Trophoblast cell (in vitro differentiated cells and primary cell): ENCODE results near the gene CEMIP.

ENCODE experiments used
- DNase-seq, 2 donors: peaks; one replicate each; pipeline ENCODE4 v3.0.0-alpha.2; 2016
- H2AFZ ChIP-seq: 2 replicates; pipeline ENCODE4 v1.6.1; 2013; ENCODE audit warnings: low read length, moderate library complexity, mild to moderate bottlenecking; ENCODE audit not compliant: insufficient read depth, poor library complexity
- H2AK5ac ChIP-seq: 2 replicates; pipeline ENCODE4 v1.6.1; 2013; ENCODE audit warnings: mild to moderate bottlenecking, low read length
- H2BK120ac ChIP-seq: 2 replicates; pipeline ENCODE4 v1.6.1; 2013; ENCODE audit warnings: low read length, mild to moderate bottlenecking, moderate library complexity; ENCODE audit not compliant: insufficient read depth, poor library complexity
- H2BK12ac ChIP-seq: 2 replicates; pipeline ENCODE4 v1.6.1; 2013; ENCODE audit warnings: mild to moderate bottlenecking, low read length, moderate library complexity
- H2BK5ac ChIP-seq: 2 replicates; pipeline ENCODE4 v1.6.1; 2013; ENCODE audit warnings: low read length, low read depth, moderate library complexity, mild to moderate bottlenecking; ENCODE audit not compliant: poor library complexity
- H3K14ac ChIP-seq: 2 replicates; pipeline ENCODE4 v1.6.1; 2013; ENCODE audit warnings: mild to moderate bottlenecking, low read length
- H3K18ac ChIP-seq: 2 replicates; pipeline ENCODE4 v1.6.1; 2013; ENCODE audit warnings: mild to moderate bottlenecking, low read length
- H3K23ac ChIP-seq: 2 replicates; pipeline ENCODE4 v1.6.1; 2013; ENCODE audit warnings: low read length
- H3K27ac ChIP-seq: 2 replicates; pipeline ENCODE4 v1.5.1; 2013; ENCODE audit warnings: low read depth, mild to moderate bottlenecking, inconsistent platforms, low read length, moderate library complexity
- H3K27me3 ChIP-seq: 2 replicates; pipeline ENCODE4 v1.6.1; 2013; ENCODE audit warnings: inconsistent platforms, mild to moderate bottlenecking, low read length, moderate library complexity; ENCODE audit not compliant: insufficient read depth
- H3K36me3 ChIP-seq, 2 experiments: 1 replicate in 1 of 2; 2 replicates in 1 of 2; pipeline ENCODE4 v1.6.1; 2013; ENCODE audit warnings: low read length in 2 of 2, mild to moderate bottlenecking in 2 of 2, moderate library complexity in 1 of 2; ENCODE audit not compliant: insufficient read depth in 2 of 2, control insufficient read depth in 1 of 2
- H3K4ac ChIP-seq: 2 replicates; pipeline ENCODE4 v1.6.1; 2013; ENCODE audit warnings: low read depth, mild to moderate bottlenecking, low read length, moderate library complexity
- H3K4me1 ChIP-seq, 2 experiments: 1 replicate in 1 of 2; 2 replicates in 1 of 2; pipeline ENCODE4 v1.6.1; 2013; ENCODE audit warnings: low read length in 2 of 2, mild to moderate bottlenecking in 2 of 2, moderate library complexity in 1 of 2; ENCODE audit not compliant: insufficient read depth in 2 of 2, control insufficient read depth in 1 of 2
- H3K4me2 ChIP-seq: 2 replicates; pipeline ENCODE4 v1.6.1; 2013; ENCODE audit warnings: inconsistent platforms, mild to moderate bottlenecking, low read length, moderate library complexity
- H3K4me3 ChIP-seq: 2 replicates; pipeline ENCODE4 v1.5.1; 2013; ENCODE audit warnings: mild to moderate bottlenecking, low read depth, low read length, inconsistent platforms
- H3K79me1 ChIP-seq: one replicate; pipeline ENCODE4 v1.6.1; 2013; ENCODE audit warnings: low read length
- H3K79me2 ChIP-seq: 2 replicates; pipeline ENCODE4 v1.6.1; 2013; ENCODE audit warnings: low read length, mild to moderate bottlenecking; ENCODE audit not compliant: control insufficient read depth, insufficient read depth, poor library complexity
- H3K9ac ChIP-seq: 2 replicates; pipeline ENCODE4 v1.6.1; 2013; ENCODE audit warnings: mild to moderate bottlenecking, low read length
- H3K9me3 ChIP-seq: 2 replicates; pipeline ENCODE4 v1.6.1; 2013; ENCODE audit warnings: low read depth, mild to moderate bottlenecking, control low read depth, inconsistent platforms, low read length; ENCODE audit not compliant: insufficient read depth
- H4K12ac ChIP-seq: 2 replicates; pipeline ENCODE4 v1.6.1; 2013; ENCODE audit warnings: low read depth, mild to moderate bottlenecking, low read length, moderate library complexity
- H4K8ac ChIP-seq: 2 replicates; pipeline ENCODE4 v1.6.1; 2013; ENCODE audit warnings: low read depth, mild to moderate bottlenecking, low read length, moderate library complexity
- H4K91ac ChIP-seq: one replicate; pipeline ENCODE4 v1.6.1; 2013; ENCODE audit warnings: low read depth, mild to moderate bottlenecking, low read length, moderate library complexity
- WGBS: extraction: QIAGEN DNeasy Blood & Tissue Kit; methylation state at CpG from one replicate; pipeline ENCODE4 v1.1.7; 2013; ENCODE audit warnings: missing lambda C conversion rate; ENCODE audit not compliant: insufficient read length, insufficient coverage; ENCODE audit errors: extremely low coverage; 5-methylcytosine and 5-hydroxymethylcytosine counted together

The CEMIP gene

GRCh38 chr15:80819001-80819400, 39.8 kb downstream of the CEMIP start:
- no peaks in the 10 kb centered on the region for H3K27me3 ChIP-seq
- H2AK5ac ChIP-seq: no peak overlapping the region
- no peak for DNase-seq
- H3K79me1 ChIP-seq: no peaks in the 10 kb centered on the region
- H3K9ac ChIP-seq: no peak overlapping the region
- H4K12ac ChIP-seq: no peak overlapping the region
- no peak overlapping the region for H2BK120ac ChIP-seq
- no peak overlapping the region for H3K27ac ChIP-seq
- no peak overlapping the region for H3K4me3 ChIP-seq
- H3K23ac ChIP-seq: no peak overlapping the region
- no peak overlapping the region for H3K14ac ChIP-seq
- no peak overlapping the region for H3K4me2 ChIP-seq
- no peak overlapping the region for H2BK5ac ChIP-seq
- no peak overlapping the region for H4K91ac ChIP-seq
- H3K79me2 ChIP-seq: no peaks in the 10 kb centered on the region
- no peak overlapping the region for H2BK12ac ChIP-seq
- no peak overlapping the region for H4K8ac ChIP-seq
- H3K36me3 ChIP-seq: no peaks in the 10 kb centered on the region
- H3K18ac ChIP-seq: no peak overlapping the region
- no peak overlapping the region for H3K4ac ChIP-seq
- H3K9me3 ChIP-seq: no peaks in the 10 kb centered on the region
- no peak overlapping the region for H2AFZ ChIP-seq
- peaks cover 0 to 4% of the 10 kb centered on the region in 2 experiments for H3K4me1 ChIP-seq

DNA sequence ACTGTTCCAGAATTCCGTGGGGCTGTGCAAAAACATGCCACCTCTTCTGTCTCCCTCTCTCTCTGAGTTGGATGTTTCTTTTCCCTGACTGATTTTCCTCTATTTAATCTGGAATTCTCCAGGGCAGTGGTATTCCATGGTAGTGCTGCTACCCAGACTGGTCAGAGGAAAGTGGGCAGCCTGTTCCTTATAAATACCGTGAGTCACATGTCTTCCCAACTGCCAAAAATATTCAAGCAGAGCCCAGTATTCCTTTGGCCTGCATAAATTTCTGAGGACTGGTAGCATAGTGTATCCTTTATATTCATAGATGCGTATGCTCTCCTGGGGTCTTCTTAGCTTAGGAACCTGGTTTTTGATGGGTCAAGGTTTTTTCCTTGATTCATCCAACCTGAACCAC, 40.9 kb downstream of the CEMIP start:
- H3K79me2 ChIP-seq: no peaks in the 10 kb centered on the region
- H4K91ac ChIP-seq: no peak overlapping the region
- no peak overlapping the region for H3K4ac ChIP-seq
- no peak overlapping the region for H3K27ac ChIP-seq
- no peaks in the 10 kb centered on the region for H3K27me3 ChIP-seq
- no peak overlapping the region for H3K23ac ChIP-seq
- no peak overlapping the region for H3K18ac ChIP-seq
- DNase-seq: no peak
- no CpG with 5 or more reads among the region's 3 CpGs for WGBS
- no peak overlapping the region for H2BK120ac ChIP-seq
- no peak overlapping the region for H2BK5ac ChIP-seq
- H2BK12ac ChIP-seq: no peak overlapping the region
- no peak overlapping the region for H3K9ac ChIP-seq
- H4K8ac ChIP-seq: no peak overlapping the region
- no peak overlapping the region for H2AFZ ChIP-seq
- no peak overlapping the region for H3K4me3 ChIP-seq
- H3K4me1 ChIP-seq: peaks cover 0 to 4% of the 10 kb centered on the region in 2 experiments
- H2AK5ac ChIP-seq: no peak overlapping the region
- H4K12ac ChIP-seq: no peak overlapping the region
- no peak overlapping the region for H3K4me2 ChIP-seq
- H3K79me1 ChIP-seq: no peaks in the 10 kb centered on the region
- no peak overlapping the region for H3K14ac ChIP-seq
- H3K9me3 ChIP-seq: no peaks in the 10 kb centered on the region
- H3K36me3 ChIP-seq: no peaks in the 10 kb centered on the region

DNA sequence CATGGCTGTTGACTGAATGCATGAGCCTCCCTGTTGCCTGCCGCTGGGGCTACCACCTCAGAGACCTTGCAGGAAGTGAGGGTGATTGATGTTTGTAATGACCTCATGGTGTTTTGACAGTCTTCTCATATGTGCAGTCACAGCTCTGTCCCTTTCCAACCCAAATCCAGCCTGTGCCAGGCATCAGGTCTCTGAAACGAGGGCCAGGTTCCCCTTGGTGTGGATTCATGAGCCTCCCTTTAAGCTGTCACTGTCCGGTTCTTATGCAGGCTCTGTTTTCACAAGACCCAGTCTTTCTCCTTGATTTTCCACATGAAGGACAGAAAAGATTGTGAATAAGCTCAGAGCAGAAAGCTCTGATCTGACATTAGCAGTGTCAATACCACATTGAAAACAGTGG, 43.1 kb downstream of the CEMIP start:
- H3K4ac ChIP-seq: no peak overlapping the region
- no peaks in the 10 kb centered on the region for H3K27me3 ChIP-seq
- H2AFZ ChIP-seq: no peak overlapping the region
- H3K27ac ChIP-seq: no peak overlapping the region
- no peak overlapping the region for H4K91ac ChIP-seq
- no peak overlapping the region for H4K8ac ChIP-seq
- no peak overlapping the region for H2BK12ac ChIP-seq
- no peak overlapping the region for H4K12ac ChIP-seq
- no peak overlapping the region for H2AK5ac ChIP-seq
- no peak overlapping the region for H3K14ac ChIP-seq
- H3K4me1 ChIP-seq: peaks cover 4 to 10% of the 10 kb centered on the region in 2 experiments
- DNase-seq: no peak
- no peak overlapping the region for H2BK120ac ChIP-seq
- no peaks in the 10 kb centered on the region for H3K79me1 ChIP-seq
- WGBS: no CpG with 5 or more reads among the region's 3 CpGs
- no peak overlapping the region for H3K18ac ChIP-seq
- H3K36me3 ChIP-seq: no peaks in the 10 kb centered on the region
- no peak overlapping the region for H3K4me3 ChIP-seq
- no peak overlapping the region for H2BK5ac ChIP-seq
- no peak overlapping the region for H3K9ac ChIP-seq
- no peak overlapping the region for H3K23ac ChIP-seq
- H3K4me2 ChIP-seq: no peak overlapping the region
- no peaks in the 10 kb centered on the region for H3K79me2 ChIP-seq
- no peaks in the 10 kb centered on the region for H3K9me3 ChIP-seq

- H3K23ac ChIP-seq: no peak overlapping the region
- no CpG with 5 or more reads among the region's 6 CpGs for WGBS
- no peak for DNase-seq
- no peak overlapping the region for H4K12ac ChIP-seq
- no peak overlapping the region for H2AFZ ChIP-seq
- H3K18ac ChIP-seq: no peak overlapping the region
- H2BK120ac ChIP-seq: no peak overlapping the region
- H3K4ac ChIP-seq: no peak overlapping the region
- H3K9me3 ChIP-seq: no peaks in the 10 kb centered on the region
- H3K27me3 ChIP-seq: no peaks in the 10 kb centered on the region
- H2BK12ac ChIP-seq: no peak overlapping the region
- no peak overlapping the region for H4K8ac ChIP-seq
- no peaks in the 10 kb centered on the region for H3K79me2 ChIP-seq
- no peaks in the 10 kb centered on the region for H3K36me3 ChIP-seq
- no peak overlapping the region for H4K91ac ChIP-seq
- H3K4me2 ChIP-seq: no peak overlapping the region
- H2AK5ac ChIP-seq: no peak overlapping the region
- H3K4me3 ChIP-seq: no peak overlapping the region
- no peak overlapping the region for H3K14ac ChIP-seq
- H2BK5ac ChIP-seq: no peak overlapping the region
- H3K79me1 ChIP-seq: no peaks in the 10 kb centered on the region
- H3K27ac ChIP-seq: no peak overlapping the region
- no peak overlapping the region for H3K9ac ChIP-seq
- H3K4me1 ChIP-seq: peaks cover 4 to 10% of the 10 kb centered on the region in 2 experiments
These were observed 43.5 kb downstream of the CEMIP start for GRCh38 chr15:80822676-80823075.
